ENCODE measurements around the gene MGAT4B.
A peak's percentile ranks its signal among the peaks of the same experiment; 100 is the strongest.

The MGAT4B gene

GRCh38 chr5:179805529-179806249 lies 977 bp downstream of the MGAT4B start:
- no peak for DNase-seq

- no peak for DNase-seq
These were observed 1.6 kb downstream of the MGAT4B start for GRCh38 chr5:179805070-179805528.

GRCh38 chr5:179804555-179804947 lies 2.1 kb downstream of the MGAT4B start:
- DNase-seq, result no peak

DNA sequence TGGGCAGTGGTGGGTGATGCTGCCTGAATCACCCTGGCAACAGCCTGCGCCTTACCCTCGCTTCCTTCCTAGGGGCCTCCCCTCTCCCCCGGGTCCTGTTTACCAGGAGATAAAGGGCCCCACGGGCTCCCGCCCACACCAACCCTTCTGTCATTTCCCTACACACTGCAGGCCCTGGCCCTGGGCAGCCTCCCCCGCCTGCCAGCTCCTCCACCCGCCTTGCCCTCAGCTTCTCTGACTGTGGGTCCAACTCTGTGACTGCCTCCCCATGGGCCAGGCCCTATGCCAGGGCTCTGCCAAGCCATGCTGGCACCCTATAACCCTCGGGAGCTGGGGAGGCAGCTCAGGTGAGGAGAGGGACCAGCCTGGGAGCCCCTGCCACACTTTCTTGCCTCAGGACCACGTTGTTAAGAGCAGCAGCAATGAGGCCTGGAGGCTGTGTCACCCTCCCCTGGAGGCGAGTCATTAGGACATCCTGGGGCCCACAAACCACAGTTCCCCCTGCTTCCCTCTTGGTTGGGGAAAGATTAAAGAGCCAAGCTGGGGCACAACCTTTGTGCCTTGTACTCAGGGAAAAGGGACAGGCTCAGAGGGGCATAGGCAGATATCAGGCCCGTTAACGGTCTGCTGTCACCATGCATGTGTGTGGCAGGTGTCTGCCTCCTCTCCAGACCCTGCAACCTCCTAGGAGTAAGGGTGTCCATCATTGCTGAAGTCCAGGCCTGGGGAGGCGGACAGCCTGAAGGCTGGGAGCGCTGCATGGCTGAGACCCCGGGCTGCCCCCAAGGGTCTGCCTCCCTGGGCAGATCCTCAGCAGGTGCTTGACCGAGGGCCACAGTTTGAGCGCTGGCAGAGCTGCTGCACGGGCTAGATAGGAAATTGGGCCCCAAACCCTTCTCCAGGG lies 2.8 kb downstream of the MGAT4B start:
- DNase-seq, result no peak

- DNase-seq, result no peak
These were observed 3.6 kb downstream of the MGAT4B start for GRCh38 chr5:179802950-179803562.

DNA sequence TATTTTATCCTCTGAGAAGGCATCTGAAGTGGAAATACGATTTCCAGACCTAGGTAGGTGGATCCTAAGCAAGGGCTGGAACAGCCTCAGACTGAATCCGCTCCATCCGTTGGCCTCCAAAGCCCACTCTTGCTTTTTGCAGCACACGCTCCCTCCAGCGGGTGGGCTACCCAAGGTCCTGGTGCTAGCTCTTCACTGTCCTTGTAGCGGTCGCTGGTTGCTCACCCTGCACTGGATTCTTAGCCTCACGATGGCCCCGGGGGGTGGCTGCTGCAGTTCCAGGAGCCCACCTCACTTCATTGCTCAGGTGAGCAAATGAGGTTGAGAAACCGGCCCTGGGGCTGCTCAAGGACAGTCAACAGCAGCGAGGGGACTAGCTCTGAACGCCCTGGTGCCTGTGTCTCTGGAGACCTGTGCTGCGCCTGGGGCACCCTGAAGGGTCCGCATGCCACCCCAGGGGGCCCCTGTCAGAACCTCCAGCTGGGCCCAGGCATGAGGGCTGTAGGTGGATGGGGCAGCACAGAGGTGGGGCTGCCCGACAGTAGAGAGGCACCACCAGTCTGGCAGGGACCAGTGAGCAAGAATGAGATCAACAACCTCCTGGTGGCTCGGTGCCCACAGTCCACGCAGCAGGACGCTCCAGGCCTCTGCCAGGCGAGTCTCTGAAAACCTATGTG lies 4.3 kb downstream of the MGAT4B start:
- DNase-seq, result no peak

DNA sequence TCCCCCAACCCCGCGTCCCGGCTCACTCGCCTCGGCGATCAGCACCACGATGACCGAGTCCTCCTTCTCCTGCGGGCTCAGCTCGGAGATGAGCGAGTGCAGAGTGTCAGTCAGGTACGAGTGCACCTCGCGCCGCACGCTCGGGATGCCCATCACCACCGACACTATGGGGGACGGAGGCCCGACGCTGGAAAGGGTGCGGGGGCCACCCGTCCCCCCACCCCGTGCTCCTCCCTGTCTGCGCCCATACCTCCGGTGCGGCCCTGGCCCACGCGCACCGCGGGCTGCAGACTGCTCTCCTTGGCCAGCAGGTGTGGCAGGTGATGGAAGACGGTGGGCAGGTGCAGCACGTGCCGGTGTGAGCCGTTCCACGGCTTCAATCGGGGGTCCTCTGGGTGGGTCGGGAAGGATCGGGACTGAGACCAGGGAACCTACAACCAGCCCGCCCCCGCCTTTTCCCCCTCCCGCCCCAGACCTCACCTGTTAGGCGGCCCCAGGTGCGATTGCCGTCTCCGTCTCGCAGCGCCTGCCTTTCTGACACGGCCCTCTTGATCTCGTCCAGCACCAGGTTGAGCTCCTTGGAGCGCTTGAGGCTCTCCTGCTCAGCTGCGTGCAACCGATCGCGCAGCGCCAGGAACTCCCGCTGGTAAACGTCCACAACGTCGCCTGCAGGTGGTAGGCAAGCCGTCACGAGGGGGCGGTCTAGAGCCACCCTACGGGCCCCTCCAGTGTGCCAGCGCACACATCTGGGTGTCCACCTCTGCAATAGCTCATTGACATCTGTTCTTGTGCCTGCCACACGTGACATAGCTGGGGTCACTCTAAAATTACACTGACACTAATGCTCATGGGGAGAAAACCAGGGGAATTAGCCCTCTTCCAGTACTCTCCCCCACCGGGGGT lies 5.1 kb downstream of the MGAT4B start:
- peak; percentile 90 for DNase-seq

DNA sequence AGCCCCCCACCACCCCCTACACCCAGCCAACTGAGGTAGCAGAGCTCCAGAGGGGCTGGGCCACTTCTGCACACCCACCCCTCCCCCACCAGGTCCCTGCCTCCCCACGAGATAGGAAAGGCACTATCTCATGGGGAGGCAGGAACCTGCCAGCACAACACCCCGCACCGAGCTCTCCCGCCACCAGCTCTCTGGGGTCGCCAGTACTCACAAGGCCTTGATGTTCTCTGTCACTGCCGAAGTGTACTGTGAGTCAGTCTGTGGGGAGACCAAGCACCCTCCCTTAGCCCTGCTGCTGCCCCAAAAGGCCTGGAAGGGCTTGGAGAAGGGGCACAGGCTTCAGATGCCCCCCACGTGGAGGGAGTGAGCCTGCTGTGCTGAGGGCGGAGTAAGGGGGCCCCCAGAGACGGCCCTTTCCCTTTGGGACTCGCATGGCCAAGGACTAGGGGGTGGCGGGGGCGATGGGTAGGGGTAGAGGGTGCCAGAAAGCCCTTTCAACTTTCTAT lies 5.9 kb downstream of the MGAT4B start:
- no peak for DNase-seq

DNA sequence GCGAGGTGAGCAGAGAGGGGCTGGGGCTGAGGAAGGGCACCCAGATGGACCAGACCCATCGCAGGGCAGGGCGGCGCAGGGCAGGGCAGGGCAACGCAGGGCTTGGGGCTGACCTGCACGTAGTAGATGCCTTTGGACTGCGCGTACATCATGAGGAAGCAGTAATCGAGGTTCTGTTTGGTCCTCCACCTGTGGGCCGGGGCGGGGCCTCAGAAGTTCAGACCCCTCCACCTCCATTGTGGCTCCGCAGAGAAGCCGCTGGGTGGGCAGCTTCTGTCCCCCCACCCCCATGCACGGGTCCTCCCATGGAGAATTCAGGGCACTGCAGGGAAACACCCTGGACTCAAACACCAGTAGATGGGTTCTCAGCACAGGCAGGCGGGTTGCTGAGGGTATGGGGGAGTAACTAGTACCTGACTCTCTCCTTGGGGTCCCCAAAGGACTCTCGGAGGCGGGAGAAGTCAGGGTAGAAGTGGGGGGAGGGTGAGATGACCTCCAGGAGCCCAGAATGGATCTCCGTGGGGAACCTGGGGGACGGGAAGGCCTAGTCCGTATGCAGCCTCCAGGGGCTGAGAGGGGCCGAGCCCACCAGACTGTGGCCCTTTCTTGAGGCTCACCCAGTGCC lies 6.5 kb downstream of the MGAT4B start:
- DNase-seq, result no peak

DNA sequence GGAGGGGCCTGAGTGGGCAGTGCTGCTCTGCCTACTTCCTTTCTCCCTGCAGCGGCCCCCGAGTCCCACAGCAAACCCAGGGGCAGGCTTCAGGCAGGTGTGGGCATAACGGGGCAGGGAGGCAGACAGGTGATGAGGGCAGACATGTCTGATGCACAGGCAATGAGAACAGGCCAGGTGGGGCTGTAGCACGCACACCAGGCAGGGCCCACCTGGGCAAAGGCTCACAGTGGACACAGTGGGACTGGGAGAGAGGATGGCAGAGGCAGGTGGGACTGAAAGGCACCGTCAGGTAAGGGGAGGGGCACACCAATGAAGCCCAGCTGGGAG lies 7.1 kb downstream of the MGAT4B start:
- no peak for DNase-seq

DNA sequence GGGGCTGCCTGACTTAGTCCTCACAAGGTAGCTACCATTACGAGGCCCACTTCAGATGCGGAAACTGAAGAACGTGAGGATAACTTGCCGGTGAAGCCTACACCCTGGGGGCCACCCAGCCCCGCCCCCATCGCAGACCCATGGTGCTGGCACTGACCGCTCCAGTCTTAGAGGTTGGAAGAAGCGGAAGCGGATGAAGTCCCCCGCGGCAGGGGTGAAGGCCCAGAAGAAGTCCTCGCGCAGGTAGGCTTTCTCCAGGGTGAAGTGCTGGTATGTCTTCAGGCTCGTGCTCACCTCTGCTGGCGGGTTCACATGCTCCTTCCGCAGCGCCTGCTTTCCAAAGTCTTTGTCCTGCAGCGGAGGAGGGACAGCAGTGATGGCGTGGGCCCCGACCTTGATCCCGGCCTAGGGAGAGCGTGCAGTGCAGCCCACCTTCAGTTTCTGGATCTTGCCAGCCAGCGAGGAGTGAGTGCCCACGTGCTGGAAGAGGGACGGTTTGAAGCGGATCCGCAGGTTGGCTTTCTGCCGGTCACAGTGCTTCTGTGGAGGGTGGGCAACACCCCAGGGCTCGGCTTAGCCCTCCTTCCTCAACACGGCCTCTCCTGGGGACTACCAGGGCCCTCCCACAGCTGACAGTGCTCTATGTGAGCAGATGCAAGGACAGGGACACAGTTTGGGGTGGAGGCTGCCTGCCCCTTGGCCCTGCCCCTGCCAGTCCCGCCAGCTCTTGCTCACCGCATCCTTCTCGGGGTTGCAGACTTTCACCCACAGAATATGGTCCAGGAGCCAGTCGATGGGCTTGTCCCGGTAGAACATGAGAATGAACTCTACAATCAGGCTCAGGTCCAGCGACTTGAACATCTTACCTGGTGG lies 7.7 kb downstream of the MGAT4B start:
- no peak for DNase-seq

DNA sequence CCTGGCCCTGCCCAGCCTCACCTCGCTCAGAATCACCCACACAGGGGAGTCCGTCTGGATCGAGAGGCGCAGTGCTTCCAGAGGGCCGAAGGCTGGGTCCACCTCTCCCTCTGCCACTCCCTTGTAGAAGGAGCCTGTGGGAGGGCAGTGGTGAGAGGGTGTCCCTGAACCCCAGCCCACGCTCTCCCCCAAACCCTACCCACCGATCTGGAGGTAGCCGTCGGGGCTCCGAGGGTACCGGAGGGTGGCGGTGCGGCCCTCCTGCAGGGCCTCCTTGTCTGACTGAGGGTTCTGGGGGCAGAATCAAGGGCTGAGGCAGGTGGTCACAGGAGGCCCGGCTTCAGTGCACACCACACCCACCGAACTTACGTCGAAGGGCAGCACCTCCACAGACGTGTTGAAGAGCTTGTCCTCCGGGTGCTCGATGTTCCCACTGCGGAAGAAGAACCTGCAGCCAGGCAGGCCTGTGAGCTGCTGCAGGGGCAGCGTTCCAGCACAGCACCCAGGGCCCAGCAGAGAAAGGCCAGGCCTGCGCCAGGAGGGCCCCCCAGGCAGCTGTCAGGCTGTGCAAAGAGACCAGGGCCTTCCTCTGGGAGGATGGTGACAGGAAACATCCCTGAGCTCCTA lies 8.4 kb downstream of the MGAT4B start:
- DNase-seq, result no peak

DNA sequence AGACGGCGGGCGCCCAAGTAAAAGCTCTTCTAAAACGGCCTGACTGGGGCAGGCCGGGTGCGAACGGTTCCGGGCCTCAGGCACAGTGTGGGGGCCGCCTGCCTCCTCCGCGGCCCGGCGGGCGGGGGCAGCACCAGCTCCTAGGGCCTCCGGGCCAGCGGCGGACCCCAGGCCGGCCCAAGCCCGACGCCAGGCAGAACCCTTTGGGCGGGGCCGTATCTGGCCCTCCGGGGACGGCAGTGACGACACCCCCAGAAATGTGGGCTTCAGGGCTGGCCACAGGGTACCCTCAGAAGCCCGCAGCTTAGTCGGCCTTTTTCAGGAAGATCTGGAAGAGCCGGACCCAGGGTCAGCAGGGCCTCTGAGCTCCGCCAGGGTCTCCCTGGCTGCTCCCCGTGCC lies 8.9 kb downstream of the MGAT4B start:
- no peak for DNase-seq

DNA sequence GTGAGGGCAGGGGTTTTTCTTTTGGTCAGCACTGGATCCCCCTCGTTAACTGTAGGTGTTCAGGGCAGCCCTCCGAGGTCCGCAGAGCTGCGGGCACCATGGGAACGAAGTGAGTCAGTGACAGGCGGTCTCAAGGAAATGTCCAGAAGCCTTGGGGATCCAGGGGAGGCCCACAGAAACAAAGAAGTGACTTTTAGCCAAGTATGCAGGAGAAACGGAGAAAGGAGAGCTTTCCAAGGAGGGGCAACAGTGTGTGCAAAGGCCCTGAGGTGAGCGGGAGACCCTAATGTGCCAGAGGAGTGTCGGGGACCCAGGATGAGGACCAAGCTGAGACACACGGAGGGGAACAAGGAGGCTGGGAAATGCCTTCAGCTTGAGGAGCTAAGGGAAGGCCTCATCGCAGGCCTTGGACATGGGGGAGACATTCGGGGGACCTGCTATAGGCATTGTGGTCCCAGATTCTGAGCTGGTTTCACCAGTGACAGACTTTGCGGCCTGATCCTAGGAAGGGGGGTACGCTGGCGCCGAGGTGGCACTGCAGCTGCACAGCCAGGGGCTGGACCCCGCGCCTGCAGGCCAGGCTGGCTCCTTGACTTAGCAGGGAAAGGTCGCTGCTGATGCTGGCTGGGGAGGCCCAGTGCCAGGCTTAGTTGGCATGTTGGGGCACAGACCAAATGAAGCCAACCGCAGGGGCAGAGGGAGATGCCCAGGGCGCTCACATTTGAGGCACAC lies 9.6 kb downstream of the MGAT4B start:
- DNase-seq, result no peak

- DNase-seq, result peak; percentile 69
These were observed 10.5 kb downstream of the MGAT4B start for GRCh38 chr5:179795863-179796833.

DNA sequence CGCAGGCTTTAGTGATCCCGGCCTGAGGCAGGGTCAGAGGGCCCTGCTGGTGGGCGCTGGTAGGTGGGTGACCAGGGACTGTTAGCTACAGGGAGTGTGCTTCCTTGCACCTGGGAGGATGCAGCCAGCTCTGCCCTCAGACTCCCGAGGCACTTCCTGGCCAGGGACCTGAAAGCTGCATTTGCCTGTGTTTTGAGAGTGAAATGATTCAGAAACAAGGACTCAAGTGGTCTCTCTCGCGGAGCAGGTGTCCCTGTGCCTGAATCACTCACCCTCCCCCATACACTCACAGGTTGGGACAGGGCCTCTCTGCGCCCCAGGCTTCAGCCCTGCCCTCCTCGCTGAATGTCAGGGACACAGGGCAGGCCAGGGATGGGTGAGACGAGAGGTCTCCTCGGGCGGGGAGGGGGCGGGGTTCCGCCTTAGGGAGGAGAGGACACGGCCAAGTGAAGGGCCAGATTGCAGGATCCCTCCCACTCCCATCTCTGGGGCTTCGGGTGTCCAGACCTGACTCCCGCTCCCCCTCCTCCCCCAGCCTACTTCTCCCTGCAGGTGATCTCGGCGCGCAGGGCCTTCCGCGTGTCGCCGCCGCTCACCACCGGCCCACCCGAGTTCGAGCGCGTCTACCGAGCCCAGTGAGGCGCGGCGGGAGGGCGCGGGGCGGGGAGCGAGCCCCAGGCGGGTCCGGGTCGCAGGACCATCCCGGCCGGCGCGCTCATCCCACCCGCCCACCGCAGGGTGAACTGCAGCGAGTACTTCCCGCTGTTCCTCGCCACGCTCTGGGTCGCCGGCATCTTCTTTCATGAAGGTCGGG lies 11.4 kb downstream of the MGAT4B start:
- no peak for DNase-seq

- no peak for DNase-seq
These were observed 12.1 kb downstream of the MGAT4B start for GRCh38 chr5:179794575-179794974.
